MM.1S (cell line): ENCODE measurements around the gene SAMMSON.

Experiments
- EZH2 ChIP-seq: fragments of 300-600 bp; sonication (generic); optimal IDR thresholded peaks from 2 replicates; pipeline ENCODE3; 2017; ENCODE audit warnings: low read depth, mild to moderate bottlenecking, antibody characterized with exemption, low read length, mixed read lengths
- EZH2phosphoT487 ChIP-seq: fragments of 300-600 bp; sonication (generic); IDR thresholded peaks from 2 replicates; pipeline ENCODE4 v1.6.1; 2018; ENCODE audit warnings: antibody characterized with exemption, low read length
- TF ChIP-seq, protein P1 (sequence below): fragments of 300-600 bp; sonication (generic); IDR thresholded peaks from 2 replicates; pipeline ENCODE4 v1.5.1; 2016; ENCODE audit warnings: antibody characterized with exemption, low read length, mixed read lengths

DNA sequence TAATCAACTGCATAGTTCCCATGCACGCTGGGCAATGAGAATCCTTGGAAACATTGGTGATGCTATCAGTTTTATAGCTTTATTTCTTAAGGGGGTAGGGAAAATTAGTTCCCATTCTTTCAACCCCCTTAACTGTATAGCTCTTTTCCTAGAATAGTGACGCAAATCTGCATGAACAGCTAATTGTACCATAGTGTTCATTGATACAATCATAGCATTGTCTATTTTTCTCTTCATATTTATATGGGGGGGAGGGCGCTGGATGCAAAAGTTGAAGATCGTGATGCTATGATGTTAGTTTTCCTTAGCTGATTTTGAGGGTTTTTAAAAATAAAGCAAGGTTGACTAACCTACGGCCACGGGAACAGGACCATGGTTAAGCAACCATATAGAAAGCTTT is 32.4 kb upstream of the SAMMSON start:
- TF ChIP-seq EZH2 (no peak), EZH2phosphoT487 (no peak)
- TF ChIP-seq, protein P1, sequence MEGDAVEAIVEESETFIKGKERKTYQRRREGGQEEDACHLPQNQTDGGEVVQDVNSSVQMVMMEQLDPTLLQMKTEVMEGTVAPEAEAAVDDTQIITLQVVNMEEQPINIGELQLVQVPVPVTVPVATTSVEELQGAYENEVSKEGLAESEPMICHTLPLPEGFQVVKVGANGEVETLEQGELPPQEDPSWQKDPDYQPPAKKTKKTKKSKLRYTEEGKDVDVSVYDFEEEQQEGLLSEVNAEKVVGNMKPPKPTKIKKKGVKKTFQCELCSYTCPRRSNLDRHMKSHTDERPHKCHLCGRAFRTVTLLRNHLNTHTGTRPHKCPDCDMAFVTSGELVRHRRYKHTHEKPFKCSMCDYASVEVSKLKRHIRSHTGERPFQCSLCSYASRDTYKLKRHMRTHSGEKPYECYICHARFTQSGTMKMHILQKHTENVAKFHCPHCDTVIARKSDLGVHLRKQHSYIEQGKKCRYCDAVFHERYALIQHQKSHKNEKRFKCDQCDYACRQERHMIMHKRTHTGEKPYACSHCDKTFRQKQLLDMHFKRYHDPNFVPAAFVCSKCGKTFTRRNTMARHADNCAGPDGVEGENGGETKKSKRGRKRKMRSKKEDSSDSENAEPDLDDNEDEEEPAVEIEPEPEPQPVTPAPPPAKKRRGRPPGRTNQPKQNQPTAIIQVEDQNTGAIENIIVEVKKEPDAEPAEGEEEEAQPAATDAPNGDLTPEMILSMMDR: no peak
